ENCODE data around the gene GPATCH1.
"Not testable (repeated sequence)": the region's sequence is repeated elsewhere in the genome, so short reads cannot be mapped to it uniquely, and the experiment has no call there.

GPATCH1 gene

GRCh38 chr19:33124207-33125098 is 43.5 kb downstream of the GPATCH1 start:
- no peak for DNase-seq

- peak; percentile 63 for DNase-seq
These were observed 45.0 kb downstream of the GPATCH1 start for GRCh38 chr19:33125929-33126388.

GRCh38 chr19:33126712-33127111 is 45.7 kb downstream of the GPATCH1 start:
- DNase-seq: not testable (repeated sequence)

- DNase-seq: no peak
These were observed 48.9 kb downstream of the GPATCH1 start for GRCh38 chr19:33129901-33130300.

GRCh38 chr19:33130433-33130832 is 49.5 kb downstream of the GPATCH1 start:
- DNase-seq: no peak

GRCh38 chr19:33132021-33132420 is 51.0 kb downstream of the GPATCH1 start, which contains the start of gene WDR88:
TSS of gene WDR88 (plus strand) at chr19:33132114. CDS start at chr19:33132170, 56 bp downstream.
- no peak for DNase-seq

GRCh38 chr19:33132425-33132824 is 51.4 kb downstream of the GPATCH1 start:
- no peak for DNase-seq

- DNase-seq: no peak
These were observed 52.6 kb downstream of the GPATCH1 start for GRCh38 chr19:33133438-33134031.

GRCh38 chr19:33134571-33135041 is 53.6 kb downstream of the GPATCH1 start:
- peak; percentile 78 for DNase-seq

- DNase-seq: no peak
These were observed 58.2 kb downstream of the GPATCH1 start for GRCh38 chr19:33139165-33139564.

GRCh38 chr19:33143897-33144405 is 63.0 kb downstream of the GPATCH1 start:
- DNase-seq: peak; percentile 69

GRCh38 chr19:33146209-33146608 is 65.2 kb downstream of the GPATCH1 start:
- DNase-seq: no peak

- DNase-seq: no peak
These were observed 66.6 kb downstream of the GPATCH1 start for GRCh38 chr19:33147538-33147937.

GRCh38 chr19:33150852-33151518 is 70.0 kb downstream of the GPATCH1 start:
- DNase-seq: no peak

- DNase-seq: no peak
These were observed 71.2 kb downstream of the GPATCH1 start for GRCh38 chr19:33152176-33152575.

- DNase-seq: not testable (repeated sequence)
These were observed 71.6 kb downstream of the GPATCH1 start for GRCh38 chr19:33152625-33153024.

- DNase-seq: not testable (repeated sequence)
These were observed 73.3 kb downstream of the GPATCH1 start for GRCh38 chr19:33154313-33154712.

GRCh38 chr19:33156334-33156733 is 75.4 kb downstream of the GPATCH1 start:
- DNase-seq: no peak

- no peak for DNase-seq
These were observed 76.9 kb downstream of the GPATCH1 start for GRCh38 chr19:33157906-33158305.

GRCh38 chr19:33158365-33158764 is 77.4 kb downstream of the GPATCH1 start:
- DNase-seq: no peak

- DNase-seq: no peak
These were observed 78.2 kb downstream of the GPATCH1 start for GRCh38 chr19:33159149-33159548.

- DNase-seq: no peak
These were observed 78.9 kb downstream of the GPATCH1 start for GRCh38 chr19:33159893-33160292.

- DNase-seq: no peak
These were observed 80.2 kb downstream of the GPATCH1 start for GRCh38 chr19:33161201-33161600.
